Neural progenitor cell (in vitro differentiated cells): Measurements from ENCODE around the gene PPM1E. TPM values are rescaled to one million over a fixed set of nuclear protein-coding genes. Genes with fewer than 3 reads are reported as not detected.

Source experiments
- DNase-seq: peaks from one replicate; pipeline ENCODE4 v3.0.0-alpha.2; 2016; ENCODE audit warnings: low spot score
- H2AFZ ChIP-seq: fragments of 200-600 bp; sonication (generic); replicated peaks from 2 replicates; pipeline ENCODE4 v1.6.1; 2016; ENCODE audit warnings: antibody characterized with exemption
- H3F3A ChIP-seq: fragments of 200-600 bp; sonication (generic); 2 replicates; pipeline ENCODE4 v1.6.1; 2016; ENCODE audit warnings: antibody characterized with exemption, low read depth
- H3K27ac ChIP-seq: fragments of 200-600 bp; sonication (generic); 2 replicates; pipeline ENCODE4 v1.5.1; 2016; ENCODE audit warnings: mild to moderate bottlenecking
- H3K27me3 ChIP-seq: fragments of 200-600 bp; sonication (generic); 2 replicates; pipeline ENCODE4 v1.6.1; 2016; ENCODE audit warnings: mild to moderate bottlenecking, moderate library complexity
- H3K36me3 ChIP-seq: fragments of 200-600 bp; sonication (generic); 2 replicates; pipeline ENCODE4 v1.5.1; 2016
- H3K4me1 ChIP-seq: fragments of 200-600 bp; sonication (generic); 2 replicates; pipeline ENCODE4 v1.6.1; 2016; ENCODE audit warnings: mixed run types
- H3K4me2 ChIP-seq: fragments of 200-600 bp; sonication (generic); 2 replicates; pipeline ENCODE4 v1.6.1; 2016
- H3K4me3 ChIP-seq: fragments of 200-600 bp; sonication (generic); 2 replicates; pipeline ENCODE4 v1.5.1; 2016
- H3K79me2 ChIP-seq: fragments of 200-600 bp; sonication (generic); 2 replicates; pipeline ENCODE4 v1.6.1; 2016; ENCODE audit warnings: low read depth
- H3K9ac ChIP-seq: fragments of 200-600 bp; sonication (generic); 2 replicates; pipeline ENCODE4 v1.6.1; 2016
- H3K9me3 ChIP-seq: fragments of 200-600 bp; sonication (generic); 2 replicates; pipeline ENCODE4 v1.5.1; 2016; ENCODE audit warnings: low read depth
- H4K20me1 ChIP-seq: fragments of 200-600 bp; sonication (generic); 2 replicates; pipeline ENCODE4 v1.6.1; 2016; ENCODE audit warnings: low read depth
- H3K27ac Mint-ChIP-seq: 3 replicates; pipeline ENCODE4 v1.8.0; 2021; ENCODE audit warnings: mixed read lengths
- H3K27me3 Mint-ChIP-seq: 2 replicates; pipeline ENCODE4 v1.8.0; 2022; ENCODE audit warnings: low read depth, mild to moderate bottlenecking, inconsistent platforms, moderate library complexity, mixed read lengths; ENCODE audit not compliant: insufficient read depth
- H3K36me3 Mint-ChIP-seq: 3 replicates; pipeline ENCODE4 v1.8.0; 2021; ENCODE audit warnings: mixed read lengths
- H3K4me1 Mint-ChIP-seq: 3 replicates; pipeline ENCODE4 v1.8.0; 2021; ENCODE audit warnings: mixed read lengths
- H3K4me3 Mint-ChIP-seq: 3 replicates; pipeline ENCODE4 v1.8.0; 2021; ENCODE audit warnings: mild to moderate bottlenecking, moderate library complexity, mixed read lengths
- H3K9me3 Mint-ChIP-seq: 3 replicates; pipeline ENCODE4 v1.8.0; 2020; ENCODE audit warnings: mixed read lengths
- CTCF ChIP-seq: fragments of 200-600 bp; sonication (generic); IDR thresholded peaks from 2 replicates; pipeline ENCODE4 v1.5.1; 2017; ENCODE audit warnings: antibody characterized with exemption, mild to moderate bottlenecking
- EZH2 ChIP-seq: fragments of 200-600 bp; sonication (generic); IDR thresholded peaks from 2 replicates; pipeline ENCODE4 v1.6.1; 2017; ENCODE audit warnings: antibody characterized with exemption, mild to moderate bottlenecking, moderate library complexity
- EZH2phosphoT487 ChIP-seq: fragments of 200-600 bp; sonication (generic); IDR thresholded peaks from 2 replicates; pipeline ENCODE4 v1.6.1; 2017; ENCODE audit warnings: antibody characterized with exemption
- total RNA-seq: library from RNA; depleted of rRNA; stranded (reverse); fragments of >200 nt; gene quantifications from 2 replicates; pipeline ENCODE4 v1.2.3, GENCODE V29; 2015; ENCODE audit warnings: low replicate concordance

PPM1E gene
- total RNA-seq, 1 donor from 2014 or later: 18.8 TPM

- Mint-ChIP-seq H3K4me3 (no peak overlapping the region), H3K27ac (no peak overlapping the region), H3K36me3 (peaks cover 2% of the 10 kb centered on the region), H3K4me1 (no peaks in the 10 kb centered on the region), H3K27me3 (no peaks in the 10 kb centered on the region), H3K9me3 (no peaks in the 10 kb centered on the region)
- Histone ChIP-seq H3K27me3 (no peaks in the 10 kb centered on the region), H3K27ac (no peak overlapping the region), H2AFZ (no peak overlapping the region), H3K36me3 (no peaks in the 10 kb centered on the region), H3K4me1 (no peaks in the 10 kb centered on the region), H3K4me2 (no peak overlapping the region), H3F3A (no peaks in the 10 kb centered on the region), H3K79me2 (no peaks in the 10 kb centered on the region), H3K4me3 (no peak overlapping the region), H3K9me3 (no peaks in the 10 kb centered on the region), H3K9ac (no peak overlapping the region), H4K20me1 (no peaks in the 10 kb centered on the region)
- TF ChIP-seq CTCF (no peak), EZH2phosphoT487 (no peak), EZH2 (no peak)
- DNase-seq: no peak
Measured at GRCh38 chr17:58783380-58783779, 27.7 kb downstream of the PPM1E start.

GRCh38 chr17:58785097-58785496 lies 29.4 kb downstream of the PPM1E start:
- Mint-ChIP-seq H3K36me3 (peaks cover 2% of the 10 kb centered on the region), H3K27ac (no peak overlapping the region), H3K4me1 (no peaks in the 10 kb centered on the region), H3K4me3 (no peak overlapping the region), H3K9me3 (no peaks in the 10 kb centered on the region), H3K27me3 (no peaks in the 10 kb centered on the region)
- H3K79me2 ChIP-seq: no peaks in the 10 kb centered on the region
- no peaks in the 10 kb centered on the region for H3K36me3 ChIP-seq
- H2AFZ ChIP-seq: no peak overlapping the region
- H3K27ac ChIP-seq: no peak overlapping the region
- no peak overlapping the region for H3K4me3 ChIP-seq
- no peaks in the 10 kb centered on the region for H3K4me1 ChIP-seq
- H3K9me3 ChIP-seq: no peaks in the 10 kb centered on the region
- no peaks in the 10 kb centered on the region for H4K20me1 ChIP-seq
- no peak for DNase-seq
- no peak overlapping the region for H3K4me2 ChIP-seq
- H3K9ac ChIP-seq: no peak overlapping the region
- no peak for TF ChIP-seq EZH2
- TF ChIP-seq EZH2phosphoT487: no peak
- no peak for TF ChIP-seq CTCF
- no peaks in the 10 kb centered on the region for H3K27me3 ChIP-seq
- H3F3A ChIP-seq: no peaks in the 10 kb centered on the region

GRCh38 chr17:58786586-58787295 lies 31.1 kb downstream of the PPM1E start:
- Histone ChIP-seq H2AFZ (no peak overlapping the region), H3K4me1 (no peaks in the 10 kb centered on the region), H3K9ac (no peak overlapping the region), H3K4me2 (no peak overlapping the region), H3F3A (no peaks in the 10 kb centered on the region), H3K4me3 (no peak overlapping the region), H3K27ac (no peak overlapping the region), H3K9me3 (no peaks in the 10 kb centered on the region), H4K20me1 (no peaks in the 10 kb centered on the region), H3K79me2 (no peaks in the 10 kb centered on the region), H3K36me3 (no peaks in the 10 kb centered on the region), H3K27me3 (no peaks in the 10 kb centered on the region)
- H3K36me3 Mint-ChIP-seq: peaks cover 4% of the 10 kb centered on the region
- no peak overlapping the region for H3K4me3 Mint-ChIP-seq
- no peaks in the 10 kb centered on the region for H3K9me3 Mint-ChIP-seq
- no peaks in the 10 kb centered on the region for H3K27me3 Mint-ChIP-seq
- TF ChIP-seq CTCF (no peak), EZH2 (no peak), EZH2phosphoT487 (no peak)
- H3K4me1 Mint-ChIP-seq: no peaks in the 10 kb centered on the region
- no peak overlapping the region for H3K27ac Mint-ChIP-seq
- no peak for DNase-seq
